NCI-H460 (cell line): ENCODE results near the gene CRHR2. TPM values are rescaled to one million over a fixed set of nuclear protein-coding genes. Genes with fewer than 3 reads are reported as not detected.
"Not testable (repeated sequence)": the region's sequence is repeated elsewhere in the genome, so short reads cannot be mapped to it uniquely, and the experiment has no call there.

ENCODE experiments used
- DNase-seq: peaks from one replicate; pipeline ENCODE4 v3.0.0-alpha.2; 2016; ENCODE audit warnings: low read depth; ENCODE audit errors: extremely low read depth
- total RNA-seq: library from RNA; depleted of rRNA; stranded (reverse); fragments of >200 nt; shearing (Covaris generic); gene quantifications from 2 replicates; pipeline ENCODE4 v1.2.3, GENCODE V29; 2014

The CRHR2 gene
- total RNA-seq, 1 experiment from 2014 or later: not detected

DNA sequence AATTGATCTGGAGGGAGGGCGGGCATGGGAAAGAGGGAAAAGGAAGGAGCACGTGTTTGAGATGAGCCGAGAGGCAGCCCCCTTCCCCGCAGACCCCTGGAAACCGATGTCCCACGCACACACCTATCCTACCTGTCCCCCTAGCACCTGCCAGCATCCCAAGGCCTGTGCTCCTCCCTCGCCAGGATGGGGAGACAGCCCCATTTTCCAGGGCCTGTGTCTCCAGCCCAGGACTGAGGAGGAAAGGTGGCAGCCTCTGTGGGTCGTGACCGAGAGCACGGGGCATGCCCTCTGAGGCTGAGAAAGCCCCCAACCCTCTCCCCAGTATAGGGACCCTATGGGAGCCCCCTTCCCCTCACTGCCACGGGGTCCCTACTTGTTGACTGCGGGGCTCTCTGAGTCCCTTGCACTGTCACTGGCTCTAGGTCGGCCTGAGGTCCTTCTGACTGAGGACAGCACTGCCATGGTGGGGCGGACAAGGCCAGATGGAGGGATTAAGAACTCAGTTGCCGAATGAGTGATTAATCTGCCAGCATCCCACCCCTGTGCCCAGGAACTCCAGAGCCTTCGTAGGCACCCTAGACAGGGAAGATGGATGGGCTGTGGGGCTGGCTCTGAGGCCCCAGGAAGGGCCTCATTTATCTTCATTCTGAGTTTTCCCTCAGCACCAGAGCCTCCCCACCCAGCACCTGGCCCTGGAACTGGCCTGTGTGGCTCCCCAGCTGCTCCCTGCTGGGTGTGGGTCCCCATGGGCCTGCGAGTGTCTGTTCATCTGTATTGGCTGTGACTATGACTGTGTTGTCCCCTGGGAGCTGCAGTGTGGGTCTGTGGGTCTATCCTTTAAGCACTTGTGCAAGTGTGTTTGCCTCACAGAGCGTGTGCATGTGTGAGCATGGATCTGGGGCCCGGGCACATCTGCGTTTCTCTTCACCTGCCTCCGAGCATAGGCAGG lies 26.0 kb downstream of the CRHR2 start:
- no peak for DNase-seq

DNA sequence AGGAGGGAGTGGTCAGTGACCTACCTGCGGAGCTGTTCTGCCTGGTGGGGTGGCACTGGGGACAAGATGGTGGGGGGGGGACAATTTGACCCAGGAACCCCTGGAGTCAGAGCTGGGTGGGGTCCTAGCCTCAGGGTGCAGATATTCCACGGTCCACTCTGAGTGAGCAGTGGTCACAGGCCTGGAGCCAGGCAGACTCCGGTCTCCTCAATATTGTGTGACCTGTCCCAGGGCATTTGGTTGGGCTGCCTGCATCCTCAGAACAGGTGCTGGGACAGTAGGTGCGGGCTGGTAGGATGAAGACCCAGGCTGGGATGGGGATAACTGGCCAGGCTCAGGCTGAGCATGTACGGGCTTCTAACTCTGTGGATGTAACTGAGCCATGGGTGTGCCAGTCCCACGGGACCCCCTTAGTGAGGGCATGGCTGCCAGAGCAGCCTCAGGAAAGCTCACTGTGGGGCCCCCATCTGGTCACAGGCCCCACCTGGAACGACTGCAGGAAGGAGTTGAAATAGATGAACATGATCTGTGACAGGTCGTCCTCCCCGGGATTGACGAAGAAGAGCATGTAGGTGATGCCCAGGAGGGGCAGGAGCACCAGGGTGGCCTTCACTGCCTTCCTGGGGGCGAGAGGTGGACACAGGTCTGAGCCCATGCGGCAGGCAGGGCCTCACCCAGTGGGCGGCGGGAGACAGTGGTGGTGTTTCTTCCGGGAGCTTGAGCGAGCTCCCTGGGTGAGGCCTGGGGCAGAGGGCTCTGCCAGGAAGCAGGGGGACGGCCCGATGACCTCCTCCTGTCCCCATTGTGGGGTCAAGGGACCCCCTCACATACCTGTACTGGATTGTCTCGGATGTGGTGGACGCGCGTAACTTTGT lies 26.9 kb downstream of the CRHR2 start:
- no peak for DNase-seq

DNA sequence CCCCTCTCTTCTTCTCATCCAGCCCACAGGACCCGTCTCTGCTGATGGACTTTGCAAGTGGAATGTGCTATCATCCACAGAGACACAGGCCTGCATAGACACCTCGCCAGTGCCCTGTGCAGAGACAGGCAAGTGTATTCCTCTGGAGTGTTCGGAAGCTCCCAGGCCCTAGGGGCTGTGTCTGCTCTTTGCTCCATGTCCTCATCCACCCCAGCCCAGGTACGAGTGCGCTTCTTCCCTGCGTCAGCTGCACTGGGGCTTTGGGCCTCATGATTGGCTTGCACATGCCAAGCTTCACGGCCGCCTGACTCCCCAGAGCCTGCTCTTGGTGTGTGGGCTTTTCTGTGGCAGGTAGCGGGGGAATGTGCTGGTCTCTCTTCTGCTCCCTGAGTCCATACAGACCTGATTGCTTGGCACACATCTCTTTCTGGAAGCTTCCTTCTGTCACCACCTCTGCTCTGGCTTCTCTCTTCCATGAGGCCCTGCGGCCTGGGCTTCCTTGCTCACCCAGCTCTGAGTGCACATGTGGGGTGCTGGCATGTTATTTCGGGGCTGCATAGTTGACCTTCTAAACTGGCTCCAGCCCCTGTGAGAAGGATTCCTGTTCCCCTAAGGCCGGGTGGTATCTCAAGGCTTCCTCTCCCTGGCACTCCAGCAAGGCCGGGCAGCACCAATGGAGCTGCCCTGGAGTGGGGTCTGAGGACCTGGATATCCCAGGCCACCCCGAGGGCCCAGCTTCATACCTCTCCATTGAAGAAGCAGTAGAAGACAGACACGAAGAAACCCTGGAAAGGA lies 27.8 kb downstream of the CRHR2 start:
- DNase-seq: no peak

DNA sequence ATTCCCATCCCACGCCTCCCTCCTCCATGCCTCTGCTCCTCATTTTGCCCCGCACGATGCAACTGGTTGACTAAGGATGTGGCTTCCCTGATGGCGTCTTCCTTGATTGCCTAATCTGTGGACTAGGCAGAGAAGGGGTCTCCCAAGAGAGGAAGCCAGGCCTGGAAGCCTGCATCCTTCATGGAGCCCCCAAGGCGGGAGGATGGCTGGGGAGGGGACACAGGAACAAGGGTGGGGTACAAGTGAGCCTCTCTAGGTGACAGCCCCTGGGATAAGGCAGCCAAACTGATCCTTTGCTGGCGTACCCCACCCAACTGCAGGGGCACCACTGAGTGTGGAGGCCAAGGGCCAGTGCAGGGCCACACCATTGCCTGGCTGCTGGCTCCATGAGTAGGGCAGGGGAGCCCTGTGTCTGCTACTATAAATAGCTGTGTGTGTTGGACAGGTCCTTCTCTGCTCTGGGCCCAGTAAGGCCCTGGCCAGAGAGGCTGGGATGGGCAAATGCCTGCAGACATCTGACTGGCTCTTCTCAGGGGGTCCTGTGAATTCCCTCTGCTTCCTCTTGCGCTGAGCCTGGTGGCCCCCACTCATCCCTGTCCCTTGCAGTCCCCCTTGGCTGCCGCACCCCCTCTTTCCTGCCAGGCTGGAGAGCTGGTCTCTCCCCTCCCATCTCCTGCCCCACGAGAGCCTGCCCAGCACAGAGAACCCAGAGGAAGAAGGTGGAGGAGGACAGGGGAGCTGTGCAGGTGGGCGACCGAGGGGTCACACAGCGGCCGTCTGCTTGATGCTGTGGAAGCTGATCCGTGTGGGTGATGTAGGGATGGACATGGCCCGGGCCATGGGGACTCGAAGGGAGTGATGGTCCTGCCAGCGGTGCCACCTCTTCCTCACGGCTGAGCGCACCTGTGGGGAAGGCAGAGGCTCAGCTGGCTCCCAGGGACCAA lies 29.3 kb downstream of the CRHR2 start:
- DNase-seq: no peak

DNA sequence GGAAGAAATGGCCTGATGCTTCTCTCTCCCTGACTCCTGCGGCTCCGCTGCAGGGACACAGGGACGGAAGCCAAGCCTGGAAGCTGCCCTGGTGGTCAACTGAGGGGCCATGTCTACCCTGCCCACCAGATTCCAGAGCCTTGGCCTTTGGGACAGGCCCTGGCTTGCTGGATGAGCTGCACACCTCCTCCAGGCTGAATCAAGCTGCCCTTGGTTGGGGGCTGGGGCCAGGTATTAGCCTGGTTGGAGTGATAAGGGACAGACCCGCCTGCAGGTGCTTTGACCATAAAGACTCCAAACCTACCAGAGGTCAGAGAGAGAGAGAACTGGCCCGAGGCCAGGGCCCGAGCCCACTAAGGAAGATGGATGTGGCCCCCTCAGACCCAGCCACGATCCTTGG lies 30.1 kb downstream of the CRHR2 start:
- no peak for DNase-seq

DNA sequence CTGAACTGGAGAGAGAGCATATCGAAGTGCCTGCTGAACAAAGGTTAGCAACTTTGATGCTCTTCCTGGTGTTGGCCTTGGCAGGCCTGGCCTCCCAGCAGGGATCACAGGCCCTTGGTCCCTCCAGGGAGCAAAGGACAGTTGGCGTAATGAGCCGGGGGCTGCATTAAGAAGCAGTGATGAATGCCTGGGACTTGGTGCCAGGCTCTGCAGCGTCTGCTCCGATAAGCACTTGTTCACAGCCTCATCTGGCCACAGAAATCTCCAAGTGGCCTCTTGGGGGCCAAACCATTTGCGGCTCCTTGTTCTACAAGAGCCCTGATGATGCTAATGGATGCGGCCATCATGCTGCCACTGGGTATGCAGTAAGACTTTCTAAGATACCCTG lies 31.8 kb downstream of the CRHR2 start:
- DNase-seq: no peak

DNA sequence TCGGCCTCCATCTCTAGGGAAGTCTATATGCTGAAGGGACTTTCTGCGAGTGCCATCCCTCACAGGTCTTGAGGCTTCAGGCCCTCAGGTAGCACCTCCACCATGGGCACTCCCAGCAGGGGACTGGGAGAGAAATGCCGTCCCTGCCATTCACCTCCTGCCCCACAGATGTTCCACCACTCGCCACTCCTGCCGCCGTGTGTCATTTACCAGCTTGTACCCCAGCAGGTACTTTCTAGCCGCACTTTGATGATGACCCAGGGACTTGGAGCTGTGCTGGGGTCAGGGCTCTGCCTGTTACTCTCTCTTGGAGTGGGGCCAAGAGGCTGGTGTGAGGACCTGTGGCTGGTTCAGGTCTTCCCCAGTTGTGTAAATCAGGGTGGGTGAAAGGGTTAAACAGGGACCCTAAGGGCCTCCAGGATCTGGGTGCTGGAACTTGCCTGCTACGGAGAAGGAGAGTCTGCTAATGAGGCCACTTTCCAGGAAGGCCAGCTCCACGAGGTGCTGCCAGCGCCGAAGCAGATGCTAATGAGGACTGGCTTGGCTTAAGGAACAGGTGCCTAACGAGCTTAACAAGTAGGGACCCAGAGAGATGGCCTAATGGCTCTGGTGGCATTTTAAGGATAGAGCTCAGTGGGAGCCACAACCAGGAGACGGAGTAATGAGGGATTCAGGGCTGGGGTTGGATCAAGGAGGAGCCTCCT lies 32.4 kb downstream of the CRHR2 start:
- DNase-seq: no peak

DNA sequence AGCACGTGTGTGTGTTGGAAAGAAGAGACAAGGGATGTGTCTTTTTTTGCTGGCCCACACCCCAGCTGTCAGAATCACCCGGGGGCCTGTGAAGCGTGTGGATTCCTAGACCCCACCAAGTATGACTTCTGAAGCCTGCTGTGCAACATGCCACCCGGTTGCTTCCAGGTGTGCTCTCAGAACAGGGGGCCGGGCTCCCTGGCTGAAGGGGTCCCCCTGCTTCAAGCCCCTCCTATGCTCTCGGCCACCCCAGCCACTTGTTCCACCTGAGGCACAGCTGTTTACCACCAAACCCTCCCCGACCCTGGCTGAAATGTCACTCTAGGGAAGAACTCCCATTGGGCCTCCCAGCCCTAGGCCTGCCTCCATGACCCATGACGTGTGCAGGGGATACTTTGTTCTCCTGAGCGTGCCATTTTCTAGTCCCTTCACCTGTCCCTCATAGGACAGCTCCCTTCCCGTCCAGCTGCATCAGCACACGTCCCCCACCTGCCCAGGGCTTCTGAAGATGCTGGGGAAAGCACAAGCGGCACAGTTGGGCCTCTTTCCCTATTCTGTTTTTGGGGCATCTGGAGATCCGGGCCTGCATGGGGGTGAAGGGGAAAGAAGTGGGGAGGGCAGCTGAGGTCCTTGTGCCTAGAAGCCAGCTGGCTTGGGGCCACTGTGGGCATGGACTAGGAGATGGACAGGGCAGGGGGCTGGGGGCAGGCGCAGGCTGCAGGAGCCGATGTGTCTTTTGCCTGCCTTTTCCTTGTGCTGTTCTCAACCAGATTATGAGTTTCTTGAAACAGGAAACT lies 33.3 kb downstream of the CRHR2 start:
- no peak for DNase-seq

DNA sequence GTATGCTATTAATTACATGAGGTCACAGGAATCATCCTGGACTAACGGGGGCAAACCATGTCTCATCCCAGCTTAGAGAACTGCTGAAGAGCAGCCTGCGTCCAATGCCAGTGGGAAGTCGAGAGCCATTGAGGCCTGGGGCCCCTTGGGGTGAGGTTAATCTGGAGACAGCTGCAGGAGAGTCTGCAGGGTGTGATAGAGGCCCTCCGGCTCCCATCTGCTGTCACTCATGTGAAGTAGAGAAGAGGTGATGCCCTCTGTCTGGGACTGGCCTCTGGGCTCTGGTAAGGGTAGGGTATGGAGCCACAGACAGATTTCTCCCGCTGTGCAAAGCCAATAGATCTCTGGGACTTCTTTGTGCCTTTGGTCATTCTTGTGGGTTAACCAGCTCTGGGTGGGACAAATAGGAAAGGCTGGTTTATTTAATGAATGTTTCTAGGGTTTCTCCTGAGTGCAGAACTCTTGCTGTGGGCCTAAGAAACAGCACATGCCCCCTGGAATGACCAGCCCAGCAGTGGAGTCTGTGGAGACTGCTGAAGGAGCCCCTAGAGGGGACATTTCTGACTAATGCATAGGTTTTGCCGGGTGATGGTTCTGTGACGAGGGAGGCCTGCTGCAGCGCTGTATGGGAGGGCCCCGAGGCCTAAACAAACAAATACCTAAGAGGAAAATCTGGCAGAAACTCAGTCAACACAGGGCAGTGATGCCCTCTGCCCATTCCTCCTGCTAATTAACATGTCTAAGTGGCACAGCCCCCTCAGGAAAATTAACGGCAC lies 34.5 kb downstream of the CRHR2 start:
- no peak for DNase-seq

DNA sequence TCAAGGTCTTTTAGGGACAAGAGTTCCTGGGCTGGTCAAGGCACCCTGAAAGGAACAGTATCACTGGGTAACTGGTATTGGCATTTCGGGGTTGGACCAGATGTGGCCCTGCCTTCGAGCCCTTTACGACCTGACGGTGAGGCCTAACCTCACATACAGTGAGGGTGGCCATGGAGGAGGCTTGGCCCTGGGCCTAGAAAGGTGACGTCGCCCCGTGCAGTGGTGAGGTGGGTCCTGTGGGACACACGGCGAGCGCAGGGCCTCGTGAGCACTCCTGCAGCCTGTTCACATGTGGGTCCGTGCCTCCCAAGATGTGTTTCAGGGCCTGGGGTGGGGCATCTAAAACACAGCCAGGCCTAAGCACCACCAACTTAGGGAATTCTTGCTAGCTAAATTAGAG lies 36.1 kb downstream of the CRHR2 start:
- no peak for DNase-seq

DNA sequence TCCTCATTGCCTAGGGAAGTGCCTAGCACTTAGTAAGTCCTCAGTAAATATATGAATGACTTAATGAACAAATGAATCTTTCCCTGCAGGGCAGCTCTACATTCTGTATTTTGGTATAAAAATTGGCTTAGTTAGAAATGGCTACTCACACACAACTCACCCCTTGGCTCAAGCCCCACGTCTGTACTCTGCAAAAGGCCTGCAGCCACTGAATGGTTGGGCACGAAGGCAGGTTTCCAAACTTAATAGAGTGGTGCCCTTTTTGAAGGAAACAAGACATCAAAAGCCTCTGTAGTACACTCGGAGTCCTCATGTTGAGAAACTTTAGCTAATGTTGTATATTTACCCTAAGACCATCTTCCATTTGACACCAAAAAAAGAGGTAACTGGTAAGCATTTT lies 36.6 kb downstream of the CRHR2 start:
- no peak for DNase-seq

DNA sequence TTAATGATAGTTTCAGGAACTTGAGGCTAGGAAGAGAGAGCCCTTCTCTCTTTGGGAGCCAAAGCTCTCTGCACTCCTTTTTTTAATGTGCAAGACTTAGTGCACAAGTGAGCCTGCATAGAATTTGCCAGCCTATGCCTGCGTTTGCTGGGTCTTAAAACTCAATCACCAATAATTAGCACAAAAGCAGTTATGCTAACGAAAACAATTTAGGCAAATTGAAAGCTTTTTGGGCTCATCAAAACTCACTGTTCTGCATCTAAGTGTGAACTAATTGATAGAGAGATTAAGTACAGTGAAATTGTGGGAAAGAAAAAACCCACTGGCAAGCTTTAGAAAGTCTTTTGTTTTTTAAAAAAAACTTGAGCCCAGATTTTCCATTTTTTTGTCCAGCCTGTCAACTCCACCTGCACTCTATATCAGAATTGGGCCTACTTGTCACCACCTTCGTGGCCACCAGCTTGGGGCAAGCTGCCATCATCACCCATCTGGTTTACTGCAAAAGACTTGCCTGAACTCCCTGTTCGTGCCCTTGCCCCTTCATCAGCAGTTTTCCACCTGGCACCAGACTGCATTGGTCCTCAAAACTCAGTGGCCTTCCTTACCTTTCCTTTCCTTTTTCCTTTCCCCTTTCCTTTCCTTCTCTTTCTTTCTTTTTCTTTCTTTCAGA lies 37.8 kb downstream of the CRHR2 start:
- no peak for DNase-seq

DNA sequence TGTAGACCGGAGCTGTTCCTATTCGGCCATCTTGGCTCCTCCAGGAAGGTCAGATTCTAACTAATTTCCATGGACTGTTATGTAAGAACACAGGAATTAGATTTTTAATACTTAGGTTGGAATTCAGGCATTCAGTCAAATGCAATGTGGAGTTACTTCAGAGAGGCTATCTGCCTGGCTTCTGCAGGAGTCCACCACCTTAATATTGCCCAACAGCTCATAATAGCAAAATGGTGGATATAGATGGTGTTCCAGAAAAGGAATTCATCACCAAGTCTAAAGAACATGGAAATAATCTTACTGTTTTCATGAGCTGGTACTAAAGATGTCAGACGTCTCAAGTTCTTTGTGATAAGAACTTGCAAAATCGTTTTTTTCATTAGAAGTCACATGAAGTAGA lies 39.5 kb downstream of the CRHR2 start:
- DNase-seq: no peak

DNA sequence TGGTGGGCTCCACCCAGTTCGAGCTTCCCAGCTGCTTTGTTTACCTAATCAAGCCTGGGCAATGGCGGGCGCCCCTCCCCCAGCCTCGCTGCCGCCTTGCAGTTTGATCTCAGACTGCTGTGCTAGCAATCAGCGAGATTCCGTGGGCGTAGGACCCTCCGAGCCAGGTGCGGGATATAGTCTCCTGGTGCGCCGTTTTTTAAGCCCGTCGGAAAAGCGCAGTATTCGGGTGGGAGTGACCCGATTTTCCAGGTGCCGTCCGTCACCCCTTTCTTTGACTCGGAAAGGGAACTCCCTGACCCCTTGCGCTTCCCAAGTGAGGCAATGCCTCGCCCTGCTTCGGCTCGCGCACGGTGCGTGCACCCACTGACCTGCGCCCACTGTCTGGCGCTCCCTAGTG lies 39.9 kb downstream of the CRHR2 start:
- not testable (repeated sequence) for DNase-seq

DNA sequence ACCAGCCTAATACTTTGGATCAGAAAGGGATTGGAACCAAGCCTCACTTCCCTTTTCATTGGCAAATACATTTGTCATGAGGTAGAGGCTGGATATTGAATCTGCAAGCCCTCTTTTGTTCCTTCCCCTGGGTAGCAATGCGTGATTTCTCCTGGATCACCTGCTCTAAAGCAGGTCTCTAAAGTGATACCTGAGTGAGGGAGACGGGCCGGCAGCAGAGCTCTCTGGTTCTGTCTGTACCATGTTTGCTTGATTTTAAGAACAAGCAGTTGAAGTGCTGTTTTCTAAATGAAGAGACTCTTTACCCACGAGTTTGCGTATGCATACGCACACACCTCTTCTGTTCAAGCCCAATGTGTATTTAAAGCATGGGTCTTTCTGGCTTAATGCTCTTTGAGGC lies 46.5 kb downstream of the CRHR2 start:
- DNase-seq: no peak

DNA sequence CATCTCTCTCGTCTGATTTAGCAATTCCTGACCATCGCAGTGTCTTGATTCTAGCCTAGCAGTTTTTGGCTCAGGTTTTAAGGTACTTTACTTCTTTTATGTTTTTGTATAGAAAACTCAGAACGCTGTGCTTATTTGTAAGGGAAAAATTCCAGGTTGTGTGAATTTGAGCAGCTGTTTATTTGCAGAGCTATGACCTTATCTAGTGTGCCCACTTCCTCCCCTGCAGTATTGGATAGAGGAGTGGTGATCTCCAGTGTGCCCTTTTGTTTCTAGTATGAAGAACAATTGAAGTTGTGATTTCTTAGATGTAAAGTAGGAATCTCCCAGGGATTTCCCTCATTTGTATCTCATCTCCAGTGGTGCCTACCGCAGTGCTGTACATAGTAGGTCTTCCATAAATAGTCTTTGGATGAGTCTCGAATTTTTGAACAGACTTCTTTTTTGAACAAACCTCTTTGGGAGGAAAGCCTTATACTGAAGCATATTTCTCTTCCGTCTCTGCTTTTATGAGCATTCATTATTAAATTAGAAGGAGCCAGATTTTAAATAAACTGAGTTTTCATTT lies 47.5 kb downstream of the CRHR2 start:
- DNase-seq: no peak

DNA sequence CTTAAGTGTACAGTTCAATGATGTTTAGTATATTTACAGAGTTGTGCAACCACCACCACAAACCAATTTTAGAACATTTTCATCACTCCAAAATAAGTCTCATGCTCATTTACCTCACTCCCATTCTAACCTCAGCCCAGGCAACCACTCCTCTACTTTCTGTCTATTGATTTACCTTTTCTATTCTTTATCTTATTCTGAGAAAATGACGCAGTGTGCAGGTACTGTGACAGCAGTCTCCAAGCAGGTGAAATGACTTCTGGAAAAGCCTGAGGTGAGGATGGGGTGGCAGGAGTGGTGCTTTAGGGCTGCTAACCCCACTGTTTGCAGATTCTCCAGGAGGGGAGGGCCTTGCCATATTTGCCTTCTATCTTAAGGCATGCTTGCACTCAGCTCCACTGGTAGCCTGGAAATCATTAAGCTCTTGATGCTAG lies 48.0 kb downstream of the CRHR2 start:
- DNase-seq: no peak
